ENCODE data around the gene RAB3GAP2.
"Not testable (repeated sequence)": the region's sequence is repeated elsewhere in the genome, so short reads cannot be mapped to it uniquely, and the experiment has no call there.

Gene RAB3GAP2

DNA sequence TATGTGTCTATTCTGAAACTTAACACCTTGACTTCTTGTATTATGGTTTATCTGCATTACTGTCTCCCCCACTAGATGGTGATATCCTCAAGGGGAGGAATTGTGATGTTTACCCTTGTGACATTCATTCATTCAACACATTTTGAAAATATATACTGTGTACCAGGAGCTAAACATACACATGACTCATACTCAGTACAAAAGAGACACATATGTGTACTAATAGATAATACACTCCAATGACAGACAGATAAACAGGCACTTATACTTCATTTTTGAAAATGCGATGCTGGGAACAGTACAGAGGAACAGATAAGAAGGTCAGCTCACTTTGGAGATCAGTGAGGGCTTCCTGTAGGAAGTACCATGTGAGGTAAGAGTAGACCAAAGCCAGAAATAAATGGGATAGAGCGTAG lies 8.9 kb upstream of the RAB3GAP2 start:
- no peak for DNase-seq

DNA sequence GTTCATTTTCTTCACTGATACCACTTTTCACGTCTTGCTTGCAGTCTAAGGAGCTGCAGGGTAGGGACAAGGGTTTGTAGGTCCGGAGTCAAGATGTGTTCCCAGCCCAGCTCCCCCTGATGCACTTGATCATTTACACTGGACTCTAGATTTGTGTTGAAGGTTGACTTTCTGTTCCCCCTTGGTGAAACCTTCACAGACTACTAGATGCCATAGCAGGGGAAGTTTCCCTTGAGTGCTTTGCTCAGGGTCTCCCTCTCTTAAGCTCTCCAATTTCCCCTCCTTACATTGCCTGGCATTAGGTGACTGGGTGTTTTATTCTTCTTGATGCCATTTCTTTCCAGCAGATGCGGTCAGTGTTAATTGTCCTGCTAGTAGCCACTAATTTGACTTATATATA lies 8.0 kb upstream of the RAB3GAP2 start:
- no peak for DNase-seq

GRCh38 chr1:220278991-220279390 lies 6.7 kb upstream of the RAB3GAP2 start:
- DNase-seq = no peak

DNA sequence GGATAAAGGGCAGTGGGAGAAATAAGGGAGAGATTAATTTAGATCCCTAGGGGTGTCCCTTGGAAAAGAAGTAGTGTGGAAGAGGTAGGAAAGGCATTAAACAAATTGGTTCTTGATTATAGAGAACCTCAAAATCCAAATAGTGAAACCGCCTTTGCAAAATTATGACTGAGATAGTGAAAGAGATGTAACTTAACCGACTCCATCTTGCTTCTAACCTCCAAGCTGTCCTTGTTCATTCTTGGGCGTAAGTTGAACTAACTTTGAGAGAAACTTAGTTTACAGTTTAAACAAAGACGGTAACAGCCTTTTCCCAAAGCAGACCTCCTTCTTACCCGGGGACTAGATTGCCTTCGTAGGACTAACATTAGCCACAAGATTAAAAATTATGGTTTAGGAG lies 3.2 kb upstream of the RAB3GAP2 start:
- DNase-seq = no peak

GRCh38 chr1:220274251-220274855 lies 2.1 kb upstream of the RAB3GAP2 start:
- DNase-seq = no peak

DNA sequence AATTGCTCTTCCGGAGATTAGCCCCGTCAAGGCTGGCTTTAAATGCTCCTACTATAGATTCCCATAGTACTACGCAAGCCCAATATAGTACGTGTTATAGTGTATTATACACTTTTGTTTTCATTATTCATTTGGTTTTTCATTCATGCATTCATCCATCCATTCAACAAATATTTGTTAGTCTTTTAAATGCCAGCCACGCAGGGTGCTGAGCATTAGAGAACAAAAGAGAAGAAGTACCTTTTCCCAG lies 513 bp upstream of the RAB3GAP2 start:
- no peak for DNase-seq

DNA sequence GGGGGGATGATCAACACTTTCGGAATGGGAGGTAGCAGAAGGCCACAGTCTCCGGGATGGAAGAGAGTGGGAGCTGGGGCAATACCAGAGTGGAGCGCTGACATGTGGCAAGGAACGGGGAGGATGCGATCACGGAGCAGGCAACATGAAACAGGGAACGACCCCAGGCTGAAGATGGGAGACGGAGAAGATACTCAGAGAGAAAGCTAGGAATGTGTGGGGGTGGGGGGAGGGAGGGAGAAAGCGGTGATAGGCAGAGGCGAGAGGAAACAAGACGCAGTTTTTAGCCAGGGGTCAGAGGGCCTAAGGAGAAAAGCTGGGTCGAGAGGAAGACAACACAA lies 577 bp downstream of the RAB3GAP2 start:
- DNase-seq = no peak

DNA sequence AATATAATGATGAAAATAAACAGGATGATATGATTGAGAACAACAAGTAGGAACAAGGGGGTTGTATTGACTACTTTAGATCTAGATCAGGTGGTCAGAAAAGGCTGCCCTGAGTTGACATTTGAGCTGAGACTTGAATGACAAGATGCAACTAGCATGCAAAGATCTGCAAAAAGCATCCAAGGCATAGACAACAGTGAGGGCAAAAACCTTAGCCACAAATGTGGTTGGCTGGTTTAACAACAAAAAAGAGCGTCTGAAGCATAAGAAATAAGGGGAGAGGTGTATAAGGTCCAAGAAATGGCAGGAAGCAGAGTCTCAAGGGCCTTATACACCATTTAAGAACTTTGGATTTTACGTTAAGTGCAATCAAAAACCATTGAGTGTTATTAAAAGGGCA lies 3.2 kb downstream of the RAB3GAP2 start:
- DNase-seq = no peak

DNA sequence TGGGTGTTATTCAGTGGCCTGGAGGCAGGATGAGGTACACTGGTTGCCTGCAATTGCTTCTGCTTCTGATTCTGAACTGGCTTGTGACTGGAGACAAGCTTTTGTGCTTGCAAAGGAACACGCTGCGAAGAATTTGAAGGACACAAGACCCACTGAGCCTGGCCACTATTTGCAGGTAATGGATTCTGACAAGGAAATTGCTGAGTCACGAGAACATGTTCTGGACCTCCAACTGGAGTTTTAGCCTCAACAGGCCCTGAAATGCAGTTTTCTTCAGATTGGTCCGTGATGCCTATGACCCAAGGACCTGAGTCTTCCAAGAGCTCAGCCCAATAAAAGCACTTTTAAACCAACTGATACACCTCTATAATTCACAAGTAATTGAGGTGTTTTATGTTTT lies 4.6 kb downstream of the RAB3GAP2 start:
- no peak for DNase-seq

- DNase-seq = not testable (repeated sequence)
Observed at GRCh38 chr1:220260228-220260627, 12.0 kb downstream of the RAB3GAP2 start.

DNA sequence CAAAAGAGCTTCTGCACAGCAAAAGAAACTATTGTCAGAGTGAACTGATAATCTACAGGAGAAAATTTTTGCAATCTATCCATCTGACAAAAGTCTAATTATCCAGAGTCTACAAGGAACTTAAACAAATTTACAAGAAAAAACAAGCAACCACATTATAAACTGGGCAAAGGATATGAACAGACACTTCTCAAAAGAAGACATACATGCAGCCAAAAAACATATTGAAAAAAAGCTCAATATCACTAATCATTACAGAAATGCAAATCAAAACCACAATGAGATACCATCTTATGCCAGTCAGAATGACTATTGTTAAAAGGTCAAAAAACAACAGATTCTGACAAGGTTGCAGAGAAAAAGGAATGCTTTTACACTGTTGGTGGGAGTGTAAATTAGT lies 12.5 kb downstream of the RAB3GAP2 start:
- not testable (repeated sequence) for DNase-seq

DNA sequence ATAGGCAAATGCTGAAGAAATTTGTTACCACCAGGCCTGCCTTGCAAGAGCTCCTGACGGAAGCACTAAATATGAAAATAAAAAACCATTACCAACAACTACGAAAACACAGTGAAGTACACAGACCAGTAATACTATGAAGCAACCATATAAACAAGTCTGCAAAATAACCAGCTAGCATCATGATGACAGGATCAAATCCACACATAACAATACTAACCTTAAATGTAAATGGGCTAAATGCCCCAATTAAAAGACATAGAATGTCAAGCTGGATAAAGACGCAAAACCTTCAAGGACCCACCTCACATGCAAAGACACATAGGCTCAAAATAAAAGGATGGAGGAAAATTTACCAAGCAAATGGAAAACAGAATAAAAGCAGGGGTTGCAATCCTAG lies 16.1 kb downstream of the RAB3GAP2 start:
- DNase-seq = not testable (repeated sequence)

- no peak for DNase-seq
Observed at GRCh38 chr1:220255204-220255603, 17.0 kb downstream of the RAB3GAP2 start.

GRCh38 chr1:220253290-220253689 lies 19.0 kb downstream of the RAB3GAP2 start:
- not testable (repeated sequence) for DNase-seq

GRCh38 chr1:220251272-220251671 lies 21.0 kb downstream of the RAB3GAP2 start:
- DNase-seq = no peak

DNA sequence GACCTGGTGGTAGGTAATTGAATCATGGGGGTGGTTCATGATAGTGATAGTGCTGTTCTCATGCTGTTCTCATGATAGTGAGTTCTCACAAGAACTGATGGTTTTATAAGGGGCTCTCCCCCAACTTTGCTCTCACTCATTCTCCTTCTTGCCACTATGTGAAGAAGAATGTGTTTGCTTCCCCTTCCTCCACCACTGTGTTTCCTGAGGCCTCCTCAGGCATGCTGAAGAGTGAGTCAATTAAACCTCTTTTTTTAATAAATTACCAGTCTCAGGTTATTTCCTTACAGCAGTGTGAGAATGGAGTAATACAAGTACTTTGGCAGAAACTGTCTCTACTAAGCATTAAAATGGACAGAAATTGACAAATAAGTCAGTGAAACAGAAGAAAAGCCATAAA lies 21.6 kb downstream of the RAB3GAP2 start:
- no peak for DNase-seq

DNA sequence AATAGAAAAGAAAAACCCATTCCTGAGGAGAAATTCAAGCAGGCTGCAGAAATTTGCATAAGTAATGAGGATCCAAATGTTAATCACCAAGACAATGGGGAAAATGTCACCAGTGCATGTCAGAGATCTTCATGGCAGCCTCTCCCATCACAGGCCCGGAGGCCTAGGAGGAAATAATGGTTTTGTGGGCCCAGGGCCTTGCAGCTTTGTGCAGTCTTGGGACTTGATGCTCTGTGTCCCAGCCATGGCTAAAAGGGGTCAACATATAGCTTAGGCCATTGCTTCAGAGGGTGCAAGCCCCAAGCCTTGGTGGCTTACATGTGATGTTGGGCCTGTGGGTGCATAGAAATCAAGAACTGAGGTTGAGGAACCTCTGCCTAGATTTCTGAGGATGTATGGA lies 22.7 kb downstream of the RAB3GAP2 start:
- DNase-seq = no peak

DNA sequence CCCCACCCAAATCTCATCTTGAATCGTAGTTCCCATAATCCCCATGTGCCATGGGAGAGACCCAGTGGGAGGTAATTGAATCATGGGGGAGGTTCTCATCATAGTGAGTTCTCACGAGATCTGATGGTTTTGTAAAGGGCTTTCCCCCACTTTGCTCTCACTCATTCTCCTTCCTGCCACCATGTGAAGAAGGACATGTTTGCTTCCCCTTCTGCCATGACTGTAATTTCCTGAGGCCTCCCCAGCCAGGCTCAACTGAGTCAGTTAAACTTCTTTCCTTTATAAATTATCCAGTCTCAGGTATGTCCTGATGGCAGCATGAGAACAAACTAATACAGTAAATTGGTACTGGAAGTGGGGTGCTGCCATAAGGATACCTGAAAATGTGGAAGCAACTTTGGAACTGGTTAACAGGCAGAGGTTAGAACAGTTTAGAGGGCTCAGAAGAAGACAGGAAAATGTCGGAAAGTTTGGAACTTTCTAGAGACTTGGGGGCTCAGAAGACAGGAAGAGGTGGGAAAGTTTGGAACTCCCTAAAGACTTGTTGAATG lies 23.5 kb downstream of the RAB3GAP2 start:
- DNase-seq = not testable (repeated sequence)

GRCh38 chr1:220245900-220246299 lies 26.4 kb downstream of the RAB3GAP2 start:
- not testable (repeated sequence) for DNase-seq

DNA sequence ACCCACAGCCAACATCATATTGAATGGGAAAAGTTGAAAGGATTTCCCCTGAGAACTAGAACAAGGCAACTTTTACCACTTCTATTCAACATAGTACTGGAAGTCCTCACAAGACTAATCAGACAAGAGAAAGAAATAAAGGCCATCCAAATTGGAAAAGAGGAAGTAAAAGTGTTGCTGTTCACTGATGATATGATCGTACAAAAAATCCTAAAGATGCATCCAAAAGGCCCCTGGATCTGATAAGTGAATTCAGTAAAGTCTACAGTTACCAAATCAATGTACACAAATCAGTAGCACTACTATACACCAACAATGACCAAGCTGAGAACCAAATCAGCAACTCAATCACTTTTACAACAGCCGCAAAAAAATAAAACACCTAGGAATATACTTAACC lies 28.3 kb downstream of the RAB3GAP2 start:
- no peak for DNase-seq

DNA sequence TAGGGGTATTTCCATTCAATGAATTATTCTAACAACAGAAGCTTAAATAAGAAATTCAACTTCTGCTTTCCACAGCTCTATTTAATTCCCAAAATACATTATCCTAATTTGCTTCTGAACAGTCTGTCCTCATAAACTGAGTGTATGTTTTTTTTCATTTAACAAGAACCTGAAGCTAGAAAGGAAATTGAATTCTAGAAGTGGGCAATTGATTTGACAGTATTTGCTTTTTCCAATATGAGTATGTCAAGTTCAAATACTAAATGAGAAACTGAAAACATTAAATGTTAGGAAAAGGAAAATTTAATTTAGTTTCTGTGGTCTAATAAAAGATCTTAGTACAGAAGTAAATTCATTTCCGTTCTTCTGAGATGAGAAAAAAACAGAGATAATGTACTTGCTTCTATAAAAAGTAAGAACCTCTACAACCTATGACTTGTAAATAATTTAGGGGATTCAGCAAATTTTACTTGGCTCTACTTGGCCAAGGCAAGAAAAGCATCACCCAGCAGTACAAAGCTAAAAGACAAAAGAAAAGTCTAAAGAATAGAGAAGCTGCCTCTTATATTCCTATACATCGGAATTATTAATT lies 31.1 kb downstream of the RAB3GAP2 start:
- DNase-seq = no peak

DNA sequence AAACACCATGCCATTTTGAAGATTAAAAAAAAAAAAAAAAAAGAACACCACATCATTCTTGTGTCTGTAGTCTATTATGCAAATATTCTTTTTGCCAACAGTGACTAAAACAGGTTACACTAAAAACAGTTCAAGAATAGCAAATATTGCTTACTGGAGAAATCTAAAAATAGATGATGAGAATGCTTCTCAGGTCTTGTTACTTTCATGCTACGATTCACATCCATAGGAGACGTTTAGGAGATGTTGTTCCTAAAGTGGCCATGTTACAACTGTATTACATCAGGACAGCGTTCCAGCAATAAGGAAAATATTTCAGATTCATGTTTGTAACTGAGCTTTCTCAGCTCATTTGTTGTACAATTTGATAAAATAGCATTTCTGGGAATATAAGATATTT lies 32.3 kb downstream of the RAB3GAP2 start:
- no peak for DNase-seq

- no peak for DNase-seq
Observed at GRCh38 chr1:220239213-220239612, 33.0 kb downstream of the RAB3GAP2 start.

DNA sequence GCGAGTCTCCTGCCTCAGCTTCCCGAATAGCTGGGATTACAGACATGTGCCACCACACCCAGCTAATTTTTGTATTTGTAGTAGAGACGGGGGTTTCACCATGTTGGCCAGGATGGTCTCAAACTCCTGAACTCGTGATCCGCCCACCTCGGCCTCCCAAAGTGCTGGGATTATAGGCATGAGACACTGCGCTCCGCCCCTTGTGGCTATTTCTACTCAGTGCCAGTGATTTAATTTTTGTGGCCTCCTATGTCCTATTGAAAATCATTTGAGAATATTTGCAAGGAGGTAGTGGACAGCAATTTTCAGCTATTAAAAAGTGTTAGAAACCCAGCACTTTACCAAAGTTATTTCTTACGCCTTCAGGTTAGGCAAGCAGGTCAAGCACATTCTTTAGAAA lies 36.0 kb downstream of the RAB3GAP2 start:
- not testable (repeated sequence) for DNase-seq

DNA sequence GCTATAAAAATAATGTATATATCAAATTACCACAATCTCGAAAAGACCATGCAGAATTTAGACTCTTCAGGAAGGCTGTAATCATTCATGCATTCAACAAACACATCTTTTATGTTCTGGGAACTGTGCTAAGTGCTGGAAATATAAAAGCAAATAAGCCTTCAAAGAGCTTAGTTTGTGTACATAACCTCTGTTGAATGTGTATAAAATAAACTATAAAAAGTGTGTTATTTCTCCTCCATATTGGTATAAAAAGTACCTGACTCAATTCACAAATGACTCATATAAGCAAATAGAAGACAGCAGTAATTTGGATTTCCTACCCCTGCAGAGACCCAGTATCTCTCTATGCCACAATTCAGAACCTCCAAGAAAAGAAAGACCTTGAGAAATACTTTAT lies 36.8 kb downstream of the RAB3GAP2 start:
- no peak for DNase-seq

All from CD4-positive, alpha-beta T cell treated with Interferon gamma for 1 hour (primary cell).